SKM-1 (cell line): ENCODE results near the gene DELE1.

Source experiments
- DNase-seq: peaks from one replicate; lab custom pipeline; 2025; ENCODE audit not compliant: unreplicated experiment; lab: John Stamatoyannopoulos, UW

DELE1 gene

GRCh38 chr5:141989720-141990119, 66.0 kb downstream of the DELE1 start:
- DNase-seq: no peak
